Iris pigment epithelial cell (primary cell): ENCODE results near the gene PCAT6.
"Not testable (repeated sequence)": the region's sequence is repeated elsewhere in the genome, so short reads cannot be mapped to it uniquely, and the experiment has no call there.

Source experiments
- DNase-seq: peaks from one replicate; pipeline ENCODE4 v3.0.0-alpha.2; 2011; ENCODE audit warnings: low read depth

PCAT6 gene

GRCh38 chr1:202810615-202811295 is at the start of gene PCAT6:
Gene PCAT6, plus strand, starts transcription at chr1:202810954.
- DNase-seq = peak; percentile 97

- no peak for DNase-seq
Observed at GRCh38 chr1:202762019-202762418, 48.7 kb upstream of the PCAT6 start.

GRCh38 chr1:202765721-202766120 is 45.0 kb upstream of the PCAT6 start:
- peak; percentile 12 for DNase-seq

GRCh38 chr1:202770135-202770534 is 40.6 kb upstream of the PCAT6 start:
- DNase-seq = no peak

- no peak for DNase-seq
Observed at GRCh38 chr1:202781180-202781579, 29.6 kb upstream of the PCAT6 start.

- no peak for DNase-seq
Observed at GRCh38 chr1:202786804-202787203, 23.9 kb upstream of the PCAT6 start.

- no peak for DNase-seq
Observed at GRCh38 chr1:202788800-202789199, 22.0 kb upstream of the PCAT6 start.

GRCh38 chr1:202791077-202791747 is 19.5 kb upstream of the PCAT6 start:
- no peak for DNase-seq

GRCh38 chr1:202794051-202794740 is 16.6 kb upstream of the PCAT6 start:
- DNase-seq = no peak

- DNase-seq = not testable (repeated sequence)
Observed at GRCh38 chr1:202794931-202795330, 15.8 kb upstream of the PCAT6 start.

GRCh38 chr1:202796670-202797069 is 14.1 kb upstream of the PCAT6 start:
- DNase-seq = no peak

- no peak for DNase-seq
Observed at GRCh38 chr1:202798260-202798659, 12.5 kb upstream of the PCAT6 start.

- no peak for DNase-seq
Observed at GRCh38 chr1:202798792-202799331, 11.9 kb upstream of the PCAT6 start.

- no peak for DNase-seq
Observed at GRCh38 chr1:202800742-202801141, 10.0 kb upstream of the PCAT6 start.

GRCh38 chr1:202801175-202801574 is 9.6 kb upstream of the PCAT6 start:
- no peak for DNase-seq

- no peak for DNase-seq
Observed at GRCh38 chr1:202802034-202802433, 8.7 kb upstream of the PCAT6 start.

GRCh38 chr1:202802998-202803932 is 7.5 kb upstream of the PCAT6 start:
- peak; percentile 72 for DNase-seq

- DNase-seq = no peak
Observed at GRCh38 chr1:202804126-202804525, 6.6 kb upstream of the PCAT6 start.

- DNase-seq = peak; percentile 51
Observed at GRCh38 chr1:202805886-202806844, 4.6 kb upstream of the PCAT6 start.

GRCh38 chr1:202806845-202807450 is 3.8 kb upstream of the PCAT6 start:
- DNase-seq = peak; percentile 17
